OCI-LY7 (cell line): ENCODE results near the gene MEF2A.

ENCODE experiments used
- CTCF ChIP-seq: fragments of 200-600 bp; sonication (generic); conservative IDR thresholded peaks from 2 replicates; pipeline ENCODE4 v1.5.1; 2014; ENCODE audit warnings: mild to moderate bottlenecking, antibody characterized with exemption, low read length, moderate library complexity, mixed read lengths
- EZH2phosphoT487 ChIP-seq: fragments of 200-600 bp; sonication (generic); IDR thresholded peaks from 2 replicates; pipeline ENCODE4 v1.6.1; 2018; ENCODE audit warnings: low read depth, borderline replicate concordance, mild to moderate bottlenecking, mixed run types, antibody characterized with exemption, low read length, moderate library complexity, mixed read lengths

- no peak for TF ChIP-seq CTCF
- no peak for TF ChIP-seq EZH2phosphoT487
These were observed 107.3 kb downstream of the MEF2A start for GRCh38 chr15:99673111-99673510.
